Activated naive CD8-positive, alpha-beta T cell (primary cell): ENCODE results near the gene GLUL.

Source experiments
- H3K27ac Mint-ChIP-seq: one replicate; pipeline ENCODE4 v1.8.0; 2021; ENCODE audit warnings: mixed read lengths
- H3K27me3 Mint-ChIP-seq: one replicate; pipeline ENCODE4 v1.8.0; 2021; ENCODE audit warnings: mixed read lengths
- H3K36me3 Mint-ChIP-seq: one replicate; pipeline ENCODE4 v1.8.0; 2021; ENCODE audit warnings: mixed read lengths
- H3K4me1 Mint-ChIP-seq: one replicate; pipeline ENCODE4 v1.8.0; 2021; ENCODE audit warnings: low read depth, mixed read lengths
- H3K4me3 Mint-ChIP-seq: one replicate; pipeline ENCODE4 v1.8.0; 2021; ENCODE audit warnings: mild to moderate bottlenecking, mixed read lengths
- H3K9me3 Mint-ChIP-seq: one replicate; pipeline ENCODE4 v1.8.0; 2021; ENCODE audit warnings: low read depth, mixed read lengths

Gene GLUL

GRCh38 chr1:182406012-182406411 is 14.4 kb upstream of the GLUL start:
- peaks cover 14% of the 10 kb centered on the region for H3K27me3 Mint-ChIP-seq
- H3K4me3 Mint-ChIP-seq = no peak overlapping the region
- no peak overlapping the region for H3K27ac Mint-ChIP-seq
- H3K4me1 Mint-ChIP-seq = no peaks in the 10 kb centered on the region
- H3K36me3 Mint-ChIP-seq = no peaks in the 10 kb centered on the region
- H3K9me3 Mint-ChIP-seq = no peaks in the 10 kb centered on the region

DNA sequence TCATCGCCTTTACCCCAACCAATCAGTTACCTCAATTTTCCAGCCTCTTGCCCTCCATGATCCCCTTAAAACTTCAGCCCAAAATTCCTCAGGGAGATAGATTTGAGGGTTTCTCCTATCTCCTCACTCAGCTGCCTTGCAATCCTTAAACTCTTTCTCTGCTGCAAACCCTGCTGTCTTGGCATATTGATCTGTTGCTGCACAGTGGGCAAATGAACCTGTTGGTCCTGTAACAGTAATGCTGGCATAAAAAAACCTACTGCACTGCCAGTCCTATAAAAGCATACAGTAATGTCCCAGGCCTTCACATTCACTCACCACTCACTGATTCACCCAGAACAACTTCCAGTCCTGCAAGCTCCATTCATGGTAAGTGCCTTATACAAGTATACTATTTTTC is 14.0 kb upstream of the GLUL start:
- Mint-ChIP-seq H3K4me3 (no peak overlapping the region), H3K27ac (no peak overlapping the region), H3K36me3 (no peaks in the 10 kb centered on the region), H3K4me1 (no peaks in the 10 kb centered on the region), H3K9me3 (no peaks in the 10 kb centered on the region), H3K27me3 (peaks cover 14% of the 10 kb centered on the region)

DNA sequence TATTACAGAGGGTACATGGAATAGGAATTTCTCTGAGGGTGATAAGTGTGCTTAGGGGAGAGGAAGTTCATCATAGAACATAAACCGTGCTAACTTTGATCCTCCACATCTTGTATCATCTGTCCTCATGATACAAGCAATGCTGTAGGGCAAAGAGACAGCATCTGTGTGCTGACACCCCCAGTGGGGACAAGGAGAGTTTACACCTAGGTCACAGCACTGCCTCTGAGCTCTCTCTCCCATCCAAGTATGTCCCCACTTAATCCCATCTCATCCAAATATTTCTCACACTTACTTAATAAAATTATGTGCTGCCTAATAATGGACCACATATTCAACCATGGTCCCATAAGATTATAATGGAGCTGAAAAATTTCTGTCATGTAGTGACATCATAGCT is 13.2 kb upstream of the GLUL start:
- H3K4me1 Mint-ChIP-seq = no peaks in the 10 kb centered on the region

DNA sequence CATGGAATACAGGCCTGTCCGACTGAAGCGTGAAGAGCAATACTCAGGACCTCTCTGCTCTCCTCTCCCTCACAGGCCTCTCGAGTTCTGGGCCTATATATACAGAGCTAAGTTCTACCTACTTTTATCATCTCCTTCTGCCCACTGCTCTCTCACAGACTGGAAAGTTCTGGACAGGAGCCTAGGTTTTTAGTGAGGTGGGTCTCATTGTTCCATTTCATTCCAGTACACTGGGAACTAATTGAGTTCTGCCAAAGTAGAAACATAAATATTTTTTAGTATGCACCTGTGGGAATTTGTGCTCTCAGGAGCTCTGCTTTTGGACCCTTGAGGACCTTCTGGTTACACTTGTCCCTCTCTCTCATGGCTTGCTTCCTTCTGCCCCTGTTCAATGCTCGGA is 9.0 kb upstream of the GLUL start, which contains the start of gene TEDDM1:
TSS of gene TEDDM1 (minus strand) at position 101 of the 400 bp plus-strand sequence. CDS start 182 bp downstream, outside the sequence.
- Mint-ChIP-seq H3K36me3 (no peaks in the 10 kb centered on the region), H3K27ac (no peak within 1 kb of the TSS), H3K4me3 (no peak within 1 kb of the TSS)

More for the DNA sequence above, 13.2 kb upstream of the GLUL start:
- no peaks in the 10 kb centered on the region for H3K9me3 Mint-ChIP-seq
- H3K27ac Mint-ChIP-seq = no peak overlapping the region
- H3K36me3 Mint-ChIP-seq = no peaks in the 10 kb centered on the region
- no peak overlapping the region for H3K4me3 Mint-ChIP-seq
- H3K27me3 Mint-ChIP-seq = peaks cover 12% of the 10 kb centered on the region

DNA sequence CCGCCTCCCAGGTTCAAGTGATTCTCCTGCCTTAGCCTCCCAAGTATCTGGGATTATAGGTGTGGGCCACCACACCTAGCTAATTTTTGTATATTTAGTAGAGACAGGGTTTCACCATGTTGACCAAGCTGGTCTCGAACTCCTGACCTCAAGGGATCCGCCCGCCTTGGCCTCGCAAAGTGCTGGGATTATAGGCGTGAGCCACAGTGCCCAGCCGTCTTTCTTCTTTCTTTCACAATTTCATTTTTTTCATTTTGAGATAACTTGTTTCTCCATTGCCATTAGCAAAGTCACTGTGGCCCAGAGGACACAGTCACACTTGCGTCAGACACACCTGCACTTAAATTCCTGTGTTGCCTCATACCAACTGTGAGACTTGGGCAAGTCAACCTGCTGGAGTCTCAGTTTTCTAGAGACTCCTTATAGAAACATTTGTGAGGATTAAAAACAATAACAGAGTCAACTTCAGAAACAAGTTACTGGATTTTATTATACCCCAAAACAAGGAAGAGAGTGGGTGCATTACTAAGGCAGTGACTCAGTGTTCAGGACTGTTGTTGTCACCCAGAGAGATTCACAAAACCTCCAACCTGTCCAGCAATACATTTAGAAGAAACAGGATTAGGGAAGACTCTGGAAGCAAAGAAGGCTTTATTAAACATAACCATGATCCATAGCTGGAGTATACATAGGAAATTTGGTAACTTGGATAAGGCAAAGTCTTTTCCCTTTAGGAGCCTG is 6.2 kb upstream of the GLUL start:
- Mint-ChIP-seq H3K4me3 (no peak overlapping the region), H3K27me3 (peaks cover 16% of the 10 kb centered on the region), H3K9me3 (no peaks in the 10 kb centered on the region), H3K27ac (no peak overlapping the region), H3K36me3 (no peaks in the 10 kb centered on the region), H3K4me1 (peaks cover 4% of the 10 kb centered on the region)

More for the DNA sequence above, 9.0 kb upstream of the GLUL start, which contains the start of gene TEDDM1:
- peaks cover 18% of the 10 kb centered on the region for H3K27me3 Mint-ChIP-seq
- peaks cover 4% of the 10 kb centered on the region for H3K4me1 Mint-ChIP-seq
- H3K9me3 Mint-ChIP-seq = no peaks in the 10 kb centered on the region

DNA sequence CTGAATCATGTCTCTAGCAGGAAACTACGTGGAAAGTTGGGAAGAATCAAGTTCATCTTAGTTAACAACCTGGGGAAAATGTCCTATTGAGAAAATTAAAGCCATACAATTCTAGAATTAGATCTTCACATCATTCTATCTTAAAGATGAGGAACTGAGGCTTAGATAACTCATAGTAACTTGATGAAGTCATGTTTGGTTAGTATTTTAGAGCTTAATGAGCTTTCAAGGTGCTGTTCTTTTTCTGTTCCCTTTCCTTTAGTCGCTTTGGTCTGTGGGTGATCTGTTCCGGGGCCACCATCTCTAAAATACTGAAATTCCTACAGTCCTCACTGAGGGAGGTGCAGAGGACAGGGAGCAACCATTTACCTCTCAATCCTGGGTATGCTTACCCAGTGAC is 4.3 kb upstream of the GLUL start:
- no peak overlapping the region for H3K27ac Mint-ChIP-seq
- H3K36me3 Mint-ChIP-seq = no peaks in the 10 kb centered on the region
- H3K4me1 Mint-ChIP-seq = peaks cover 11% of the 10 kb centered on the region
- H3K4me3 Mint-ChIP-seq = no peak overlapping the region
- no peaks in the 10 kb centered on the region for H3K9me3 Mint-ChIP-seq
- peaks cover 20% of the 10 kb centered on the region for H3K27me3 Mint-ChIP-seq

- Mint-ChIP-seq H3K36me3 (no peaks in the 10 kb centered on the region), H3K9me3 (no peaks in the 10 kb centered on the region), H3K27me3 (peaks cover 26% of the 10 kb centered on the region), H3K4me3 (no peak overlapping the region), H3K4me1 (peaks cover 26% of the 10 kb centered on the region), H3K27ac (no peak overlapping the region)
These were observed 2.6 kb upstream of the GLUL start for GRCh38 chr1:182394055-182394775.

GRCh38 chr1:182392050-182393028 is 749 bp upstream of the GLUL start:
- Mint-ChIP-seq H3K27ac (peak overlapping the region; percentile 28), H3K27me3 (peaks cover 24% of the 10 kb centered on the region), H3K36me3 (no peaks in the 10 kb centered on the region), H3K4me1 (peaks cover 28% of the 10 kb centered on the region), H3K4me3 (peak overlapping the region; percentile 76), H3K9me3 (no peaks in the 10 kb centered on the region)

- no peaks in the 10 kb centered on the region for H3K9me3 Mint-ChIP-seq
- H3K27me3 Mint-ChIP-seq = peaks cover 18% of the 10 kb centered on the region
- H3K4me3 Mint-ChIP-seq = peak overlapping the region; percentile 89
- no peaks in the 10 kb centered on the region for H3K36me3 Mint-ChIP-seq
- peak overlapping the region; percentile 84 for H3K27ac Mint-ChIP-seq
- H3K4me1 Mint-ChIP-seq = peaks cover 25% of the 10 kb centered on the region
These were observed 595 bp downstream of the GLUL start for GRCh38 chr1:182391028-182391361.

DNA sequence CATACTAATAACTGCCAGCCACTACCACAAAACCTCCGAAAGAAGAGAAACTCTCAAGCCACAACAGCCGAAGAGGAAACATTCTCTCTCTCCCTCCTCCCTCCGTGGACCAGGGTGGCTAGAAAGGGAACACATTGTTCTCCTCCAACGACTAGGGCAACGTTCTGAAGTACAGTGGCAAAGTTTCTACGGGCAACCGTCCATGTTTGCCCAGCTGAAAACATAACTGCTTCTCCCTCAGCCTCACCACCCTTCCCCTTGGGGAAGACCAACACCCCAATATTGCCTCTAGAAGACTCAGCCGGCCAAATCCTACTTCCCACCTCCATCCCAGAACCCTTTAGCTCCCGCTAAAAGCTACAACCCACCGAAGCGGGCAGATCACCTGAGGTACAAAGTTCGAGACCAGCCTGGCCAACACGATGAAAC is 2.0 kb downstream of the GLUL start:
- H3K27ac Mint-ChIP-seq = no peak overlapping the region
- peaks cover 2% of the 10 kb centered on the region for H3K36me3 Mint-ChIP-seq
- H3K4me1 Mint-ChIP-seq = peaks cover 25% of the 10 kb centered on the region
- H3K9me3 Mint-ChIP-seq = no peaks in the 10 kb centered on the region
- peak overlapping the region; percentile 85 for H3K4me3 Mint-ChIP-seq
- peaks cover 12% of the 10 kb centered on the region for H3K27me3 Mint-ChIP-seq

GRCh38 chr1:182388392-182389134 is 3.0 kb downstream of the GLUL start:
- Mint-ChIP-seq H3K27me3 (peaks cover 12% of the 10 kb centered on the region), H3K4me3 (peak overlapping the region; percentile 10), H3K36me3 (peaks cover 2% of the 10 kb centered on the region), H3K9me3 (no peaks in the 10 kb centered on the region), H3K27ac (no peak overlapping the region), H3K4me1 (peaks cover 25% of the 10 kb centered on the region)

GRCh38 chr1:182387566-182387965 is 4.0 kb downstream of the GLUL start:
- peaks cover 22% of the 10 kb centered on the region for H3K4me1 Mint-ChIP-seq
- H3K36me3 Mint-ChIP-seq = peaks cover 2% of the 10 kb centered on the region
- H3K27ac Mint-ChIP-seq = no peak overlapping the region
- H3K9me3 Mint-ChIP-seq = no peaks in the 10 kb centered on the region
- H3K27me3 Mint-ChIP-seq = peaks cover 8% of the 10 kb centered on the region
- H3K4me3 Mint-ChIP-seq = no peak overlapping the region

DNA sequence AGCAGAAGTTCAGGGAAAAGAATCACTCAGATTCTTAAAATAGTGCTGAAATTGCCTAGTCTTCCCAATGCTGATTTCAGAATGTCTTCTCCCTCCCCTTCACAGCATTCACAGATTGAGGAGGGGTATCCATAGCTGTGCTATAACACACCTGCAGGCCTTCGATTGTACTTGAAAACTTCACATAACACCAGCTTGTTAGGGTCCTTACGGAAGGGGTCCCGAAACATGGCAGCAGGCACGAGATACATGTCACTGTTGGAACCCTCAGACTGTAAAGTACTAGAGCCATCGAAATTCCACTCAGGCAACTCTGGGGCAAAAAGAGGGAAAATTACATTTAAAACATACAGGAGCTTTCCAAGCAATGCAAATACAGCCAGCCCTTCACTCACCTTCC is 4.6 kb downstream of the GLUL start:
- Mint-ChIP-seq H3K9me3 (no peaks in the 10 kb centered on the region), H3K4me1 (peaks cover 21% of the 10 kb centered on the region), H3K4me3 (no peak overlapping the region), H3K27ac (no peak overlapping the region), H3K27me3 (peaks cover 6% of the 10 kb centered on the region), H3K36me3 (peaks cover 2% of the 10 kb centered on the region)
